Ishikawa (cell line): Measurements from ENCODE around the gene DOLPP1.

Experiments used
- CEBPB ChIP-seq: IDR thresholded peaks from 2 replicates; pipeline ENCODE4 v1.6.1; 2012
- CREB1 ChIP-seq: IDR thresholded peaks from 2 replicates; pipeline ENCODE4 v1.6.1; 2012; ENCODE audit warnings: low read depth
- EGR1 ChIP-seq: IDR thresholded peaks from 2 replicates; pipeline ENCODE4 v1.6.1; 2012
- EP300 ChIP-seq: IDR thresholded peaks from 2 replicates; pipeline ENCODE4 v1.6.1; 2012; ENCODE audit warnings: borderline replicate concordance
- RAD21 ChIP-seq: IDR thresholded peaks from 2 replicates; pipeline ENCODE4 v1.6.1; 2012; ENCODE audit warnings: low read depth
- TEAD4 ChIP-seq: IDR thresholded peaks from 2 replicates; pipeline ENCODE4 v1.6.1; 2012
- YY1 ChIP-seq: IDR thresholded peaks from 2 replicates; pipeline ENCODE4 v1.6.1; 2012; ENCODE audit warnings: low read depth
- TF ChIP-seq, protein P1 (sequence below): IDR thresholded peaks from 2 replicates; pipeline ENCODE4 v1.6.1; 2012; ENCODE audit warnings: low read depth, mild to moderate bottlenecking
- TF ChIP-seq, protein P2 (sequence below): IDR thresholded peaks from 2 replicates; pipeline ENCODE4 v1.6.1; 2012

DNA sequence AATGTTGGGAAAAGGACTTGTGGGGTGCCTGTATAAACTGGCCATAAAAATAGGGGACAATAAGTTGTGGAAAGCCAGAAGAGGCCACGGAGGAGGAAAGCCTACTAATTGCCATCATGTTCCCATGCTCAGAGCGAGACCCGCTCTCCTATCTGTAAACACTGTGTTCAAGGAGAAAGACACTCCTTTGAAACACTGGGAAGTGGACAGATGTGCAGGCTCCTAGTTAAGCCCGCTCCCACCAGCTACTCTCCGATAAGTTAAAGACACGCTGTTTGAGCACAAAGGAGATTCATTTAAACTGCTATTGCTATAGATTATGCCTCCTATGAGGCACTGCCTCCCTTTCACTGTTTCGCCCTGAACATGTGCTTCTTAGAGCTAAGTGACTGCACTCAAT, 20.4 kb downstream of the DOLPP1 start:
- TF ChIP-seq RAD21: no peak
- TF ChIP-seq YY1: no peak
- TF ChIP-seq, protein P1, sequence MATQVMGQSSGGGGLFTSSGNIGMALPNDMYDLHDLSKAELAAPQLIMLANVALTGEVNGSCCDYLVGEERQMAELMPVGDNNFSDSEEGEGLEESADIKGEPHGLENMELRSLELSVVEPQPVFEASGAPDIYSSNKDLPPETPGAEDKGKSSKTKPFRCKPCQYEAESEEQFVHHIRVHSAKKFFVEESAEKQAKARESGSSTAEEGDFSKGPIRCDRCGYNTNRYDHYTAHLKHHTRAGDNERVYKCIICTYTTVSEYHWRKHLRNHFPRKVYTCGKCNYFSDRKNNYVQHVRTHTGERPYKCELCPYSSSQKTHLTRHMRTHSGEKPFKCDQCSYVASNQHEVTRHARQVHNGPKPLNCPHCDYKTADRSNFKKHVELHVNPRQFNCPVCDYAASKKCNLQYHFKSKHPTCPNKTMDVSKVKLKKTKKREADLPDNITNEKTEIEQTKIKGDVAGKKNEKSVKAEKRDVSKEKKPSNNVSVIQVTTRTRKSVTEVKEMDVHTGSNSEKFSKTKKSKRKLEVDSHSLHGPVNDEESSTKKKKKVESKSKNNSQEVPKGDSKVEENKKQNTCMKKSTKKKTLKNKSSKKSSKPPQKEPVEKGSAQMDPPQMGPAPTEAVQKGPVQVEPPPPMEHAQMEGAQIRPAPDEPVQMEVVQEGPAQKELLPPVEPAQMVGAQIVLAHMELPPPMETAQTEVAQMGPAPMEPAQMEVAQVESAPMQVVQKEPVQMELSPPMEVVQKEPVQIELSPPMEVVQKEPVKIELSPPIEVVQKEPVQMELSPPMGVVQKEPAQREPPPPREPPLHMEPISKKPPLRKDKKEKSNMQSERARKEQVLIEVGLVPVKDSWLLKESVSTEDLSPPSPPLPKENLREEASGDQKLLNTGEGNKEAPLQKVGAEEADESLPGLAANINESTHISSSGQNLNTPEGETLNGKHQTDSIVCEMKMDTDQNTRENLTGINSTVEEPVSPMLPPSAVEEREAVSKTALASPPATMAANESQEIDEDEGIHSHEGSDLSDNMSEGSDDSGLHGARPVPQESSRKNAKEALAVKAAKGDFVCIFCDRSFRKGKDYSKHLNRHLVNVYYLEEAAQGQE: no peak
- TF ChIP-seq CREB1: no peak
- no peak for TF ChIP-seq EGR1
- TF ChIP-seq, protein P2, sequence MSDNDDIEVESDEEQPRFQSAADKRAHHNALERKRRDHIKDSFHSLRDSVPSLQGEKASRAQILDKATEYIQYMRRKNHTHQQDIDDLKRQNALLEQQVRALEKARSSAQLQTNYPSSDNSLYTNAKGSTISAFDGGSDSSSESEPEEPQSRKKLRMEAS: no peak
- no peak for TF ChIP-seq EP300
- TF ChIP-seq CEBPB: no peak
- TF ChIP-seq TEAD4: no peak
